NCI-H1105 treated with DMSO at 0.1 percent for 48 hours (cell line): ENCODE results near the gene MTA2.
A peak's percentile ranks its signal among the peaks of the same experiment; 100 is the strongest.

Experiments
- DNase-seq: peaks from one replicate; lab custom pipeline; 2025; lab: John Stamatoyannopoulos, UW

Gene MTA2

DNA sequence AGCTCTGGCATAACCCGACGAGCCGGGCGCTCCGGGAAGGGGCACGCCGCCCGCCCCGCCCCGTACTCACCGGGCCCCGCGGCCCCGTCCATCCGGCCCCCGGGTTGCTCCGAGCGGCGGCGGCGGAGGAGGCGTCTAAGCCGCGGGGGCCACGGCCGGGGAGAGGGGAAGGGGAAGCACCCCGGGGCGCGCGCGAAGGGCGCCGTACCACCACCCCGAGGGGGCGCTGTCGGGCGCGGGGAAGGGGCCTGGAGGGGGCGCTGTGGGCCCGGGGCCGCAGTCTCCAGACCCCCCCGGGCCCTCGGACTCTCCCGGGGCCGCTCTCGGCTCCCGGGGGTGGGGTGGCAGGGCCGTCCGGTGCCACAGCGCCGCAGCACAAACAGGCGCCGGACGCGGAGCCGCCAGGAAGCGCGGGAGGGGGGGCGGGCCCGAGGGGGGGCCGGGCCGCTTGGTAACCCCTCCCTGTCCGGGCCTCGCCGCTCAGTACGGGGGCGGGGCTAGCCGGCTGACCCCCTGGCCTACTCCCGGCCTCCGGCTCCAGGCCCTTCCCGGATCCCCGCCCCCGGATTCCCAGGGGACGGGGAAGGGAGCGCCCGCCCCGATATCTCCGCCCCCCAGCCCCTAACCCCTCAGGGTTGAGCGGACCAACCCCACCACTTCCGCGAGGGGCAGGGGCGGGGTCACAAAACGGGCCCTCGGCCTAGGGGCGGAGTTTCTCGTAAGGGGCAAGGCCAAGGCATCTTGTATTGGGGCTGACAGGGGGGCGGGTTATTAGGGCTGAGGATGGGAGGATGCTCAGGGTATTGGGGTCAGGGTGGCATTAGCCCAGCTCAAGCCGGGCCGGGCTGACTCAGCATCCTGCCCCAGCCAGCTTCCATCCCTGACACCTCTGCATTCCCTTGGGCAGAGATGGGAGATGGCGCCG is 11.0 kb upstream of the MTA2 start, which contains the start of the genes EML3 and ROM1:
Gene EML3, minus strand, starts transcription at position 410 of the 925 bp plus-strand sequence. Its CDS starts 318 bp downstream, at position 92.
Gene ROM1, plus strand, starts transcription at position 892 of the 925 bp plus-strand sequence. Its CDS starts 25 bp downstream, at position 917.
- DNase-seq, result peak; percentile 79

- DNase-seq, result peak; percentile 49
These were observed 10.2 kb upstream of the MTA2 start for GRCh38 chr11:62611705-62612365.

DNA sequence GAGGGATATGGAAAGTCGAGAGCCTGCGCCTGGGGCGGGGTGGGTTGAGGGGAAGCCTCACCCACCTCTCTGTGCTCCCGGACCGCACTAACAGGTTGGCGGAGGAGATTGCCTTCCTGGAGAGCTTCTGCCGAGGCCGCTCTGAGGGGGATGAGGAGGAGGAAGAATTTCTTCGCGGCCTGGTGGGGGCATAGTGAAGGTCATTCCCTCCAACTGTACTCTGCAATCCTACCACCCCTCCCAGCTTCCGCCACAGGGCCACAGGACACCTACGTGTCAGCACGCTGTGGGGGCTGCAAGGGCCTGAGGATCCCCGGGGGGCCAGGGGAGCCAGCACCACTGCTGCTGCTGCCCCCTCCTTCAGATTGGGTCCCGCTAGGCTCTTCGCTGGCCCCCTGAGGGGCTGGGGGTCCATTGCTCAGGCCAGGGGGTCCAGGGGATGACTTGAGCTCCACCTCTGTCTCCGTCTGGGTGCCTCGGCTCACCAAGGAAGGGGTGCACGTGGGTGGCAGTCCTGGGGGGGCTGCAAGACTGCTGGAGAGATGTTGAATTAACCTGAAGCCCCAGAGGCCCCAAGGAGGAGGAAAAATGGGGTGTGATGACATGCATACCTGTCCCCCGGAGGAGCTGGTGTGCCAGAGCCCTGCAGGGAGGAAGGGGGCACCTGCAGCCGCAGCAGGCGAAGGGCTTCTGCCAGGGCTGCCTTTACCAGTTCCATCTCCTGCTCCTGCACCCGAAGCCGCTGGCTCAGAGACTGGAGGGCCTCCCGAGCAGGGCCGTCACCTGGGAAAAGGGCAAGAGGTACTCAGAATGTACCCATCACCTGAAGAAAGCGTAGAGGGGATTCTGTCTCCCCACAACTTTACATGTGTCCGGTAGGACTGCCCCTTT is 9.4 kb upstream of the MTA2 start:
- no peak for DNase-seq

- DNase-seq, result no peak
These were observed 8.7 kb upstream of the MTA2 start for GRCh38 chr11:62610403-62610802.

DNA sequence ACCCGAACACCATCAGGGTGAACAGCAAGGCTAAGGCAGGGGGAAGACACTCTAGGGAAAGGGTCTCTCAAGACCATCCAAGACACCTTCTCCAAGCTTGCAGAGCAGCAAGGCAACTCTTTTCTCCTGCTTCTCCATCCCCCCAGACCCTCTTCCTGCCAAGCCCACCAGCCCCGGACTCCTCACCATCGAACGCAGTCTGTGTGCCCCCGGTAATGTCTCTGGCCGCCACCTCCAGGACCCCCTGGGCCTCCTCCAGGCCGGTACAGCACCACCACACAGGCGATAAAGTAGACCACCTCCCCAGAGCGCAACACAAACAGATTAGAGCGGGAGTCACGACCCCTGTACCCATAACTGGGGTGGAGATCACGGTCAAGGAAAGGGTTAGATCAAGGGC is 7.1 kb upstream of the MTA2 start:
- DNase-seq, result no peak

- peak; percentile 13 for DNase-seq
These were observed 6.0 kb upstream of the MTA2 start for GRCh38 chr11:62607714-62608113.

DNA sequence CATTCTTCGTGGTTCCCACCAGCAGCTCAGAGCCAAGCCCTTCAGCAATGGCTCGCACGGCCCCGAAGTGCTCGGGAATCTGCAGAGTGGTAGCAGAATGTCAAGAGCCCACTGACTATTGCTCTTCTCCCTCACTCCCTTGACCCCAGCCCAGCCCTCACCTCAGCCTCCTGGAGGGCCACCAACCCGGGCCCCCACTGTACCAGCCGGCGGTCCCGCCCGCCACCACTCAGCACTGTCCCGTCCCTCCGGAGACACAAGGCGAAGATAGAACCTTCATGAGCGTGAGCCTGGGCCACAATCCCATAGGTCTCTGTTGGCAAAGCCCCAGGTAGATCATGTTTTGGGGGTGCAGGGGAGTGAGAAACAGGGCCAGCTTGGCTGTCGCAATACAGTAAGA is 4.2 kb upstream of the MTA2 start:
- DNase-seq, result no peak

GRCh38 chr11:62605467-62605866 is 3.8 kb upstream of the MTA2 start:
- no peak for DNase-seq

- no peak for DNase-seq
These were observed 2.9 kb upstream of the MTA2 start for GRCh38 chr11:62604460-62605120.

GRCh38 chr11:62603776-62604299 is 2.2 kb upstream of the MTA2 start:
- DNase-seq, result no peak

DNA sequence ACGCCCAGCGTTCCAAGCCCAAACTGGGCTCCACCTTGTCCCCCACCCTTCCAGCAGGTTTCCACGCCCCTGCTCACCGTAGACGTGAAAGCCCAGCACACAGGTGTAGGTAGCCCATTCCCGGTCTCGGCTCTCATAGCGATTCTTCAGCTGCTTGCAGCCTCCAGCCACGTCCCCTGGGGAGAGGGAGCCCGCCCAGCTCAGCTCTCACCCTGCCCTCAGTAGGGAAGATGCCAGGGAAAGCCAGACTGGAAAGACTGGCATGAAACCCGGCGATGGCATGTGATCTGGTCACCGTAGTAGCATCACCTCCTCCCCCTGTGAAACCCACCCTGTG is 1.4 kb upstream of the MTA2 start:
- no peak for DNase-seq

- DNase-seq, result peak; percentile 69
These were observed 741 bp upstream of the MTA2 start for GRCh38 chr11:62602141-62603071.

- DNase-seq, result no peak
These were observed 618 bp downstream of the MTA2 start for GRCh38 chr11:62601122-62601371.

GRCh38 chr11:62600367-62601121 is 1.1 kb downstream of the MTA2 start:
- no peak for DNase-seq

DNA sequence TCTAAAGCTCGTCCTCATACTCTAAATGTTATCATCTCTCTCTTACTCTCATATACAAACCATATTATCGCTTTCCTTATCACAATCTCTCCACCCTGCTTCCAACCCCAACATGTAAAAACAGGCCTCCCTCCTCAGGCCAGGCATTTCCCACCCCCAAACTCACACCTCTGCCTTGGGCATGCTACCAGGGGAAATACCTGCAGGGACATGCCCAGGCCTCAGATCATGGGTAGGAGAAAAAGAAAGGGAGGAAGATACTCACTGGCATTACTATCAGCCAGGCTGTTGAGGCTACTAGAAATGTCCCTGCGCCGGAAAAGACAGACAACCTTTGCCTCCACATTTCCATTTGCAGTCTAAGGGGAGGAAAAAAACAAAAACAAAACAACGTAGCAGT is 1.8 kb downstream of the MTA2 start:
- peak; percentile 16 for DNase-seq

- DNase-seq, result peak; percentile 84
These were observed 2.5 kb downstream of the MTA2 start for GRCh38 chr11:62599069-62599696.

GRCh38 chr11:62595124-62595523 is 6.5 kb downstream of the MTA2 start:
- no peak for DNase-seq

DNA sequence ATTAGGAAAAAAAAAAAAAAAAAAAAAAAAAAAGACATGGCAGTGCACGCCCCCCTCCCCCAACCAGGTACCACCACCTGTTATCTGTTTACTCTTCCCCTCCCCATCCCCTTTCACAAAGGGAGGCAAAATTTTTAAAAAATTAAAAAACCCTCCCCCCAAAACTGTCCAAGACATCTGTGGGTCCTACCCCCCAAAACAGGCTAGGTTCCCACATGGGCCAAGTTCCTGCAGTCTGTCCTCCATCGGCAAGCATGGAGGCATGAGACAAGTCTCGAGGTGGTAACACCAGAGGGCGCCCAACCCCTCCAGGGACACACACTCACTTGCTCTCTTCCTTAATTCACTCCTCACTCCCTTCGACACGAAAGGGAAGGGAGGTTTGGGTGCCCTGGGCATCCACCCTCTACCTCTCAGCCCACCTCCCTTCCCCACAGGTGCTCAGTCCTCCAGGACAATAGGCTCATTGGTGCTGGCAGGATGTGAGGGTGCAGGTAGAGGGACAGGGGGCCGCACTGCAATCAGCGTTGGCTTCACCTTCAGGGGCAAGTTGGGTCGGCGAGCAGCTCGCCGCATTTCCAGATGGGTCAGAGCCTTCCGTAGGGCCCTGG is 8.1 kb downstream of the MTA2 start:
- DNase-seq, result peak; percentile 68

DNA sequence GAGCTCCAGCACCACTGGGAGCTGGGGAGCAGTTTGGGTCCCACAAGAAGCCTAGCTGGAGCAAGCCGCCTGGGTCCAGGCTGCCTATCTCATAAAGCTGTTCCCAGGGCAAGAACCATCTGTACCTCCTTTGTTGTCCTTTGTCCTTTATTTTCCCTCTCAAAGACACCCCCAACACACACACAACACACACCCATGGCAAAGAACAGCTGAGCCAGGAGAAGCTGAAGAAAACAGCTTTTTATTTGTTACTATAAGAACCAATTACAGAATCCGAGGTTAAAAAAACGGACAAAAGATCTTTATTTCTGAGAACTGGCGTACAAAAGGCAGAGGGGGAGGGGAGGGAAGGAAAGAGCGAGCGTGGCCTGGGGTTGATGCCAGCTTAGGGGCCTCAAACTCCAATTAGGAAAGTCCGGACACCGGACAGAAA is 8.7 kb downstream of the MTA2 start:
- DNase-seq, result no peak
